ENCODE results near the gene TRNP1.

Gene TRNP1

GRCh38 chr1:27003745-27004470 lies 10.4 kb downstream of the TRNP1 start:
- FAIRE-seq = no peak

DNA sequence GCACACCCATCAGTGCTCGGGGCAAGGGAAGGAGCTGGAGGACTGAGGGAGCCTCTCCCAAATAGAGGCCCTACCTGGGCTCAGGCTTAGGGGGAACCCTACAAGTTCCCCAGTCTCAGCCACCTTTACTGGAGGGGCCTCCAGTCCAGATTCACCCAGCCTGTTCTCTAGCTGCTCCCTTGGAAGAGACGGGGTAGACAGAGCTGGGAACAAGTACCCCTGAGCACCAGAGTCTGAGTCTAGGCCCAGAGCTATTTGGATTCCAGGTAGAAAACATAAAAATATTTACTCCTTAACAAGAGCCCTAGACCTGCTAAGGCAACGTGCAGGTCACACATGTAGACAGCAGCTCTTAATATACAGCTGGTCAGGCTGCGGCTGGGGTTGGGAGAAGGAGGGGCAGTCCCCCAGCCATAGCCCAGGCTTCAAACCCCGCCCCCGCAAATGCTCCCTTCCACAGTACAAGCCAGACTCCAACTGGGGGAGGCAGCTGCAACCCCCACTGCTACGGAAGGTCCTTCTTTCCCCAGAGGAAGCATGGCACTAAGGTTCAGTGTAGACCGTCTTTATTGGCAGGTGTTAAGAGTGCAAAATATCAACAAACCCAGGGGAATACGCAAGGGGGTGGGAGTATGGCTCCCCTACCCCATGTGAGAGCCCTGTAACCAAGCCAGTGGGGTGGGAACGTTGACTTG lies 11.1 kb downstream of the TRNP1 start:
- no peak for FAIRE-seq

DNA sequence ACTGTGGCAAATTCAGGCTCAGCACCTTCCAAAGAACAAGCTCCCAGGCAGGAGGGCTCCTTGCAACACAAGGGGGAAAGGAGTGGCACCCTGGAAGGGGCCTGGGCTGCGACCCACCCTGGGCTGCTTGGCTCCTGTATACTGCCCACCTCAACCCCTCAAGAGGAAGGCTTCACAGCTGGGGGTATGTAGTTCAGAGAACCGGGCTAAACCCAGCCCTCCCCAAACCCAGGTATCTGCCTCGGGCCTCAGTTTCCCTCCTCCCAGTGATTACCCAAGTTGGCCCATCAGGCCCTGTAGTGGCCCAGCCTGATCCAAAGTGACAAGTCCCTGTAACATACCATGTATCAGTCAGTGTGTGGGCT lies 11.7 kb downstream of the TRNP1 start:
- FAIRE-seq = no peak

DNA sequence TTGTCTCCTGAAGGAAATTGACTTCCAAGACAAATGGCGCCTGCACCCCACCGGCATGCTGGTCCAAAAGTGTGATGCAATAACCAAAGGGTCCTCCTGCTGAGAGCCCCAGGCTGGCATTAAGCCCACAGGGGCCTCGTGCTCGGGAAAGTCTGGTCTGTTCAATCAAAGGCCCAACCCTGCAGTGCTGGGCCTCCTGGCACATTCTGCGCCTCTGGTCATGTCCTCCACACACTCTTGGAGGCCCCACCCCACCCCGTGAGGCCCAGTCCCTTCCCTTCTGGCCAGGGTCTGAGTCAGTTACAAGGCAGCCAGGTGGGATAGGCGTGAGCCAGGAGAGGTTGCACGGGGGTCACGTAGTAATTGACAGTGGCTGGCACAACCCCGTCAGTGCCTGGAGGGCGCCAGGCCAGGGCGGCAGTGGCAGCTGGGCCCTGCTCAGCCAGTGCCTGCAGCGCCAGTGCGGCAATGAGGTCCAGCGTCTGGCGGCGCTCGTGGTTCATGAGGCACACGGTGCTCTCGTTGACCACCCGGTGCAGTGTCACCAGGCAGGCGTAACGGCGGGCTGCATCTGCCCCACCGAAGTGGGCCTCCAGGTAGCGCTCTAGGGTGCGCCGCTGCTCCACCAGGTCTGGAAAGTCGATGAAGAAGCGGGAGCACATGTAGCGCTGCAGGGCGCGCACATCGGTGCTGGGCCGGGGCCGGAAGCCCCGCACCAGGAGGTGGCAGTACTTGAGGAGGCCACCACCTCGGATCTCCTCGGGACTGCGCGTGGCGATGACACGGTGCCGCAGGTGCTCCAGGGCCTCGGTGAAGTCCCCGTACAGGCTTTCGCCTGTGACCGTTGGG lies 12.4 kb downstream of the TRNP1 start:
- FAIRE-seq = no peak

DNA sequence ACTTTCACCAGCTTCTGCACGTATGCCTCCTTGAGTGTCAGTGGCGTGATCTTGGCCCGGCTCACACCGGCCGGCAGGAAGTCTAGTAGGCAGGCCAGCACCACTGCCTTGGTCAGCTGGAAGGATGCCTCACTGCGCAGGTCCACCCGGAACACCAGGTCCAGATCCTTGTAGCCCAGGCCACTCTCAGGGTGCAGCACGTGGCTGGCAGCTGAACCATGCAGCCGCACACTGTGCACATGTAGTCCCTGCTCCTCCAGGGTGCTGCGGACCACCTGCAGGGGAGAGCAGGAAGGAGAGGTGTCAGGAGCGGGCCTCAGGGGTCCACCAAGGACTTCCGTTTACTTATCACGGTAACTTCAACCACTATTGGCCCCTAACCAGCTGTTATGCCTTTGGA lies 13.2 kb downstream of the TRNP1 start:
- no peak for FAIRE-seq

- FAIRE-seq = no peak
These were observed 14.6 kb downstream of the TRNP1 start for GRCh38 chr1:27007909-27008582.

GRCh38 chr1:27009601-27010197 lies 16.2 kb downstream of the TRNP1 start:
- no peak for FAIRE-seq

GRCh38 chr1:27010226-27010994 lies 16.9 kb downstream of the TRNP1 start:
- no peak for FAIRE-seq

DNA sequence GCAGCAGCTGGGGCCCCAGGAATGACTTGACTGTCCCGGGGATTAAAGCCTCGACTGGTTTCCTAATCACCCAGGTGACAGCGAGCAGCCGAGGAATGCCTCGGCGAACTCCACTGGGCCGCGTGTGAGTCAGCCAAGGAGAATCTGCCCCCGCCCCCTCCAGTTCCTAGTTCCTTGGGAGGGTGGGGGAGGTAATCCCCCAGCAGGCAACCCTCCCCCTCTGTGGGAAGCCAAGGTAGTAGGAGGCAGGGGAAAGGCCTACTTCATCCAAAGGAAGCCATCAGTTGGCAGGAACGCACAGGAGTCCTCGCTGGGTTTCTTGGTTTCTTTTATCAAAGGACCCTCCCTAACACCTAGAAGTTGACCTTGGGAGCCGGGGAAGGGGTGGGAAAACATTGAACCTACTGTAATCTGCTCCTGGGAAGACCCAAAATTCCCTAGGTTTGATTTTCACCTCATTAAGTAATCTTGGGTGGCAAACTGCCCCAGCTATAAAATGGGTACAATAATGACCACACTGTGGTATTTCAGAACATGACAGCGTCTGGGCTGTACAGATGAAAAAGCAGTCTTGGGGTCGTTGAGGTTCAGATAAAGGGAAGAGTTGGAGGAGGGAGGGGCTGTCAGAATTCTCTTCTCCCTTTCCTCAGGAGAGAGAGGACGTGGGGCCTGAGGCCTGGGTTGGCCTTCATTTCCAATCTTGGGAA lies 17.7 kb downstream of the TRNP1 start:
- FAIRE-seq = no peak

GRCh38 chr1:27011976-27012563 lies 18.6 kb downstream of the TRNP1 start:
- FAIRE-seq = no peak

DNA sequence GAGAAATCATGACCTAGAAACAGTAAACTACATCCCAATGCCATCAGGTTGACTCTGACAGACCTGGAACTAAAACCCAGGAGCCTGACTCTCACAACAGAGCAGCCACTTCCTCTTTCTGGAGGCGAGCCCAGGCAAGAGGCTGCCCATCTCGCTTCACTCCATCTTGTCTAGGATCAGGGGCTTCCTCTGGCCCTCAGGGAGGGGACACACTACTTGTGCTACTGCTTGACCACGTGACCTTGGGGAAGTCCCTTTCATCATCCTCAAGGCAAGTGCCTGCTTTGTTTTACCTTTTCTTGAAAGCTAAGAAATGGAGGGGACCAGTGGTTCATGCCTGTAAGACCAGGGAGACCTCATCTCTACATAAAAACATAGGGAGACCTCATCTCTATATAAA lies 21.8 kb downstream of the TRNP1 start:
- no peak for FAIRE-seq

DNA sequence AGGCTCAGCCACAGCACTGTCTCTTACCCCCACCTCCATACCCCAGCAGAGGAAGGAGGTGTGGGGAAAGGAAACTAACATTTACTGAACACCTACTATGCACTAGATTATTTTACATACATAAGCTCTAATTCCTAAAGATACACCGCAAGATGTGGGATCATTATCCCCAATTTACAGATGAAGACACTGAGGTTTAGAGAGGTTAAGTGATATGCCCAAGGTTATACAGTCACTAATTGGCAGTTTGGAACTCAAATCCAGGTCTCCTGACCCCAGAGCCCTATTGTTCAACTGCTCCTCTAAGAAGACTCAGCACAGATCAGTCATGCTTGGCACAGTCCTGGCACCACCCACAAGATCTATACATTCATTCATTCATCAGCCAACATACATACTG lies 22.9 kb downstream of the TRNP1 start:
- no peak for FAIRE-seq

GRCh38 chr1:27017207-27017606 lies 23.7 kb downstream of the TRNP1 start:
- FAIRE-seq = no peak

DNA sequence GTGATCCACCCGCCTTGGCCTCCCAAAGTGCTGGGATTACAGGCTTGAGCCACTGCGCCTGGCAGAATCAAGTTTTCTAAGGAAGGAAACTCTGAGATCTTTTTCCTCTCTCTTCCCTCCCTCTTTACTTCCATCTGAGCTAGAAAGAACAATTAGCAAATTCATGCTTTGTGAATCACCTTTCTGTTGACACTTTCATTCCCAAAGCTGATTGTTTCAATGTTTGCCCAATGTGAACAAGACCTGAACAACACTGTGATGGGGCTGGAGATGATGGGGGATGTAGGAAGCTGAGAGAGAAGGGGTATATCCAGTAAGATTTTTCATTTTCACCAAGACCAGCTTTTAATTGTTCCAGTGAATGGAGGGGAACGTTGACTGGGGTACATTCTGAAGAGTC lies 24.8 kb downstream of the TRNP1 start:
- FAIRE-seq = no peak

GRCh38 chr1:27021354-27022031 lies 28.0 kb downstream of the TRNP1 start:
- FAIRE-seq = no peak

- no peak for FAIRE-seq
These were observed 32.2 kb downstream of the TRNP1 start for GRCh38 chr1:27025718-27026117.

DNA sequence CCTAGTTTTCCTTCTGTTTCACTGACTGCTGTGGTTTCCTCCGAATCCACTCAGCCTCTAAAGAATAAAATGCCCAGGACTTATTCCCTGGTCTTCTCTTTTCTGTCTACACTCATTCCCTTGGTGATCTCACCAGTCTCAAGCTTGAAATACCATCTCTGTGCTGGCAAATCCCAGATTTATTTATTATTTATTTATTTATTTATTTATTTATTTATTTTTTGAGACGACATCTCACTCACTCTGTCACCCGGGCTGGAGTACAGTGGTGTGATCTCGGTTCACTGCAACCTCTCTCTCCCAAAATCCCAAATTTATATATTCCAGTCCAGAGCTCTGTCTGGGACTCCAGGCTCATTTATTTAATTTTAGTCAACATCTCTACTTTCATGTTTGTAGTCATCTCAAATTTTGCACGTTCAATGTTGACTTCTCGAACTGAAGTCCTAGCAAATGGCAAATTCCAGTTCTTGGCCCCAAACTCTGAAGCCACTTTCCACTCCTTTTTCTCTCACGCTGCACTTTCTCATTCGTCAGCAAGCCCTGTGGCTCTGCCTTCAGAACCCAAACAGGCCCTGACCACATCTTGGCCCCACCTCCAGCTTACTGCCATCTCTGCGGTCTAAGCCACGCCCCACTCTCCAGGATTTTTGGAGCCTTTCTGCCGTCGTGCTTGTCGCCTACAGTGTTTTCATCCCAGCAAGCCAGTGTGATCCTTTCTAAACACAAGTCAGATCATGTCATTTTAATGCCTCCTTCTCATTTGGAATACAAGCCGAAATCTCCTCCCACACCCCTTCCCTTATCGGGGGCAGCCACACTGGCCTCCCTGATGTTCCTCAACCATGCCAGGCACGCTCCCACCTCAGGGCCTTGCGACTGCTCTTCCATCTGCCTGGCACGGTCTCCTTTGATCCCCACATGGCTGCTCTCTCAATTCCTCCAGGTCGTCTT lies 33.4 kb downstream of the TRNP1 start:
- FAIRE-seq = no peak

- no peak for FAIRE-seq
These were observed 34.2 kb downstream of the TRNP1 start for GRCh38 chr1:27027575-27028250.
